Skeletal muscle cell (primary cell): ENCODE data around the gene AGBL5.
"Not testable (repeated sequence)": the region's sequence is repeated elsewhere in the genome, so short reads cannot be mapped to it uniquely, and the experiment has no call there.

ENCODE experiments used
- DNase-seq: peaks from one replicate; pipeline ENCODE4 v3.0.0-alpha.2; 2010; ENCODE audit warnings: low read depth
- H3K4me3 ChIP-seq: 2 replicates; pipeline ENCODE4 v1.5.1; 2011; ENCODE audit warnings: low read depth, mild to moderate bottlenecking, control low read depth, low read length, moderate library complexity

Gene AGBL5

GRCh38 chr2:27105981-27106380 lies 54.5 kb downstream of the AGBL5 start:
- no peak overlapping the region for H3K4me3 ChIP-seq
- DNase-seq, result no peak

GRCh38 chr2:27108221-27108620 lies 56.8 kb downstream of the AGBL5 start:
- DNase-seq, result no peak
- H3K4me3 ChIP-seq, result no peak overlapping the region

- no peak for DNase-seq
Observed at GRCh38 chr2:27109083-27109482, 57.6 kb downstream of the AGBL5 start.

GRCh38 chr2:27110603-27111352 lies 59.3 kb downstream of the AGBL5 start:
- DNase-seq, H3K4me3 ChIP-seq: not testable (repeated sequence)

More at GRCh38 chr2:27109083-27109482, 57.6 kb downstream of the AGBL5 start:
- H3K4me3 ChIP-seq, result no peak overlapping the region

GRCh38 chr2:27111392-27112078 lies 60.1 kb downstream of the AGBL5 start:
- DNase-seq, H3K4me3 ChIP-seq: not testable (repeated sequence)

DNA sequence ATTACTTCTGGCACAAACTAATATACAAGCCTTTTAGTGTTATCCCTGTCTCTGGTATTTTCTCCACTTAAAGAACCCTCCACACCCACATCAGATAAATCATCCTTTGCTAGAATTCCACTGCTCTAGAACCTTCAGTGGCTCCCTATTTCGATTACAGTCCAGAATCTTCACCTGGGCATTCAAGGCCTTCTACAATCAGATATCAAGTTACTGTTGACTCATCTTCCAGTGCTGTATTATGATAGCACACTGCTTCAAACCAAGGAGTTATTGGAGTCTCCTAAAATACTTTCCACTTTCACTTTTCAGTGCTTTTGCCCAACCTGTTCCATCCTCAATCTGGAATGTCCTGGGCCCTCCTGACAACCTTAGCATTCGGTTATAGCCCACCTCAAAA lies 64.1 kb downstream of the AGBL5 start:
- no peak overlapping the region for H3K4me3 ChIP-seq
- no peak for DNase-seq

DNA sequence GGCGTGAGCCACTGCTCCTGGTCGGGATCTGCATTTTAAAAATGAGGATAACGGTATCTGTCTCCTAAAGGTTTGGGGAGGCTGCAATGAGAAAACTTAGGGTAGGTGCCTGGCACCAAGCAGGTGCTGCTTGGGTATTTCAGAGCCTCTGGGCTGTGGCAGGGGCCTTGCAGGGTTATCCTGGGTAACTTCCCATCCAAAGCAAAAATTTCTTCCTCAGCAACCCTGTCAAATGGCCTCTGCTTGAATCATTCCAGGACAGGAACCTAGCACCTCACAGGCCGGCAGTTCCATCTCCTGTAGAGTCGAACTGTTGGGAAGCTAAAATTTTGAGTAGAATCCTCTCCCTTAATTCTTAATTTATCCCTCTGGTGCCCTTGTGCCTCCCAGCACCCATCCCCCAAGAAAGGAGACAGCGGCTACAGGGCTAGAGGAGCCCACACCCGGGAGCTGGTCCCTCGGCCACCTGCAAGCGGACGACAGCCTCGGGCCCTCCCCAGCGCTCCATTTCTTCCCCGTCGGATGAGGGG lies 66.6 kb downstream of the AGBL5 start:
- H3K4me3 ChIP-seq, result peak overlapping the region; percentile 51
- no peak for DNase-seq

GRCh38 chr2:27118525-27119329 lies 67.3 kb downstream of the AGBL5 start, which contains the start of gene CGREF1:
Gene CGREF1, minus strand, starts transcription at chr2:27119128. Its CDS starts 14,762 bp downstream, at chr2:27104366.
- H3K4me3 ChIP-seq, result peak within 1 kb of the TSS; percentile 51
- DNase-seq, result no peak

GRCh38 chr2:27119330-27119670 lies 67.8 kb downstream of the AGBL5 start:
- peak overlapping the region; percentile 51 for H3K4me3 ChIP-seq
- not testable (repeated sequence) for DNase-seq
